Liver (tissue), 9 donors: ENCODE results near the gene EMILIN1. TPM values are rescaled to one million over a fixed set of nuclear protein-coding genes. Genes with fewer than 3 reads are reported as not detected.

Experiments used
- DNase-seq: peaks from one replicate; pipeline ENCODE4 v3.0.0-alpha.2; 2017; ENCODE audit warnings: low spot score
- H3K27ac ChIP-seq, 2 donors: one replicate each; pipeline ENCODE4 v1.7.0; 2013; ENCODE audit warnings: inconsistent platforms in 2 of 2, low read length in 2 of 2, control low read depth in 1 of 2, low read depth in 1 of 2, mild to moderate bottlenecking in 1 of 2
- H3K27me3 ChIP-seq, 4 donors: one replicate each; pipeline versions ENCODE4 v1.6.1 to v1.7.0; 2013; ENCODE audit warnings: low read length in 3 of 4, inconsistent platforms in 1 of 4, mild to moderate bottlenecking in 1 of 4, moderate library complexity in 1 of 4; ENCODE audit not compliant: control insufficient read depth in 4 of 4, insufficient read depth in 4 of 4
- H3K36me3 ChIP-seq, 4 donors: one replicate each; pipeline versions ENCODE4 v1.6.1 to v1.7.0; 2013; ENCODE audit warnings: low read length in 3 of 4, mild to moderate bottlenecking in 3 of 4, low read depth in 1 of 4, moderate library complexity in 1 of 4; ENCODE audit not compliant: control insufficient read depth in 4 of 4, insufficient read depth in 3 of 4
- H3K4me1 ChIP-seq, 4 donors: one replicate each; pipeline versions ENCODE4 v1.6.1 to v1.7.0; 2013; ENCODE audit warnings: low read length in 3 of 4, mild to moderate bottlenecking in 3 of 4, moderate library complexity in 1 of 4; ENCODE audit not compliant: control insufficient read depth in 4 of 4, insufficient read depth in 4 of 4
- H3K4me3 ChIP-seq, 3 donors: one replicate each; pipeline versions ENCODE4 v1.6.1 to v1.7.0; 2013; ENCODE audit warnings: low read length in 3 of 3, control low read depth in 1 of 3, low read depth in 1 of 3, mild to moderate bottlenecking in 1 of 3
- H3K9ac ChIP-seq, 2 donors: one replicate each; pipeline ENCODE4 v1.7.0; 2013; ENCODE audit warnings: low read length in 2 of 2, mild to moderate bottlenecking in 2 of 2, moderate library complexity in 2 of 2, control low read depth in 1 of 2, low read depth in 1 of 2
- H3K9me3 ChIP-seq, 4 donors: one replicate each; pipeline versions ENCODE4 v1.6.1 to v1.7.0; 2013; ENCODE audit warnings: low read length in 3 of 4; ENCODE audit not compliant: control insufficient read depth in 4 of 4
- EGR1 ChIP-seq, 2 donors: IDR thresholded peaks; 2 replicates each; pipeline ENCODE4 v1.6.1; 2016 to 2018; ENCODE audit warnings: antibody characterized with exemption in 2 of 2, low read depth in 2 of 2
- FOXA1 ChIP-seq: IDR thresholded peaks from 2 replicates; pipeline ENCODE4 v1.6.1; 2016; ENCODE audit warnings: antibody characterized with exemption
- FOXA2 ChIP-seq: IDR thresholded peaks from 2 replicates; pipeline ENCODE4 v1.6.1; 2016; ENCODE audit warnings: antibody characterized with exemption
- GABPA ChIP-seq, 2 donors: IDR thresholded peaks in 1 of 2; conservative IDR thresholded peaks in 1 of 2; 2 replicates each; pipeline ENCODE4 v1.6.1; 2016; ENCODE audit warnings: antibody characterized with exemption in 2 of 2, mild to moderate bottlenecking in 1 of 2, moderate library complexity in 1 of 2
- HNF4A ChIP-seq, 2 donors: conservative IDR thresholded peaks; 2 replicates each; pipeline ENCODE4 v1.6.1; 2016; ENCODE audit warnings: antibody characterized with exemption in 2 of 2, mild to moderate bottlenecking in 2 of 2
- HNF4G ChIP-seq: IDR thresholded peaks from 2 replicates; pipeline ENCODE4 v1.6.1; 2016; ENCODE audit warnings: antibody characterized with exemption
- JUND ChIP-seq, 2 donors: IDR thresholded peaks; 2 replicates each; pipeline ENCODE4 v1.6.1; 2016; ENCODE audit warnings: antibody characterized with exemption in 2 of 2
- NR2F2 ChIP-seq: IDR thresholded peaks from 2 replicates; pipeline ENCODE4 v1.6.1; 2016; ENCODE audit warnings: antibody characterized with exemption
- RAD21 ChIP-seq, 2 donors: IDR thresholded peaks; 2 replicates each; pipeline ENCODE4 v1.6.1; 2016; ENCODE audit warnings: antibody characterized with exemption in 2 of 2, mild to moderate bottlenecking in 2 of 2
- RXRA ChIP-seq, 2 donors: IDR thresholded peaks; 2 replicates each; pipeline ENCODE4 v1.6.1; 2017 to 2018; ENCODE audit warnings: antibody characterized with exemption in 2 of 2, mild to moderate bottlenecking in 1 of 2
- SP1 ChIP-seq: IDR thresholded peaks from 2 replicates; pipeline ENCODE4 v1.6.1; 2018; ENCODE audit warnings: antibody characterized with exemption, mild to moderate bottlenecking
- TAF1 ChIP-seq: conservative IDR thresholded peaks from 2 replicates; pipeline ENCODE4 v1.6.1; 2016; ENCODE audit warnings: antibody characterized with exemption, mild to moderate bottlenecking
- YY1 ChIP-seq: IDR thresholded peaks from 2 replicates; pipeline ENCODE4 v1.6.1; 2016; ENCODE audit warnings: antibody characterized with exemption, mild to moderate bottlenecking
- WGBS: extraction: QIAGEN DNeasy Blood & Tissue Kit; methylation state at CpG from one replicate; pipeline ENCODE4 v1.1.7; 2013; 5-methylcytosine and 5-hydroxymethylcytosine counted together
- polyA plus RNA-seq, 2 donors: library from polyadenylated mRNA; stranded (reverse) in 1 of 2; unstranded in 1 of 2; fragments of 200-250 nt in 1 of 2; fragments of >200 nt in 1 of 2; fragmentation: Nextera tagmentation in 1 of 2; extraction: Ambion mirVana in 1 of 2; gene quantifications; one replicate each; pipeline versions ENCODE4 v1.2.1 to v1.2.3, GENCODE V29; 2013 to 2015
- total RNA-seq, 2 donors: library from RNA; depleted of rRNA; stranded (reverse); fragments of >200 nt; gene quantifications; one replicate each; pipeline ENCODE4 v1.2.3, GENCODE V29; 2014
- TF ChIP-seq, protein P1 (sequence below): IDR thresholded peaks from 2 replicates; pipeline ENCODE4 v1.6.1; 2016; ENCODE audit warnings: antibody characterized with exemption, mild to moderate bottlenecking
- TF ChIP-seq, protein P2 (sequence below): fragments of 150-350 bp; IDR thresholded peaks from 2 replicates; pipeline ENCODE4 v1.5.1; 2017; ENCODE audit warnings: improper control_type of control experiment, low read depth, low read length; ENCODE audit not compliant: missing input control
- TF ChIP-seq, protein P3 (sequence below): IDR thresholded peaks from 2 replicates; pipeline ENCODE4 v1.6.1; 2016; ENCODE audit warnings: antibody characterized with exemption
- TF ChIP-seq, protein P4 (sequence below): IDR thresholded peaks from 2 replicates; pipeline ENCODE4 v1.6.1; 2016; ENCODE audit warnings: antibody characterized with exemption
- TF ChIP-seq, protein P5 (sequence below): IDR thresholded peaks from 2 replicates; pipeline ENCODE4 v1.6.1; 2016; ENCODE audit warnings: antibody characterized with exemption
- donor health status: healthy.
- donor health status: healthy.
- donor health status: healthy.
- donor health status: healthy.
- donor health status: healthy.

The EMILIN1 gene
- total and polyA plus RNA-seq, 4 donors, result 3.4 to 26.1 (median 24.0) TPM

DNA sequence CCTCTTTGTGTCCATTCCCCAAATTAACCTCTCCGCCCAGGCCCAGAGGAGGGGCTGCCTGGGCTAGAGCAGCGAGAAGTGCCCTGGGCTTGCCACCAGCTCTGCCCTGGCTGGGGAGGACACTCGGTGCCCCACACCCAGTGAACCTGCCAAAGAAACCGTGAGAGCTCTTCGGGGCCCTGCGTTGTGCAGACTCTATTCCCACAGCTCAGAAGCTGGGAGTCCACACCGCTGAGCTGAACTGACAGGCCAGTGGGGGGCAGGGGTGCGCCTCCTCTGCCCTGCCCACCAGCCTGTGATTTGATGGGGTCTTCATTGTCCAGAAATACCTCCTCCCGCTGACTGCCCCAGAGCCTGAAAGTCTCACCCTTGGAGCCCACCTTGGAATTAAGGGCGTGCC is 21.6 kb downstream of the EMILIN1 start (continued):
- no peak for TF ChIP-seq TAF1
- TF ChIP-seq RXRA (IDR thresholded peaks at IDR 0.05), result no peak
- no peak for TF ChIP-seq HNF4G
- TF ChIP-seq, protein P1, sequence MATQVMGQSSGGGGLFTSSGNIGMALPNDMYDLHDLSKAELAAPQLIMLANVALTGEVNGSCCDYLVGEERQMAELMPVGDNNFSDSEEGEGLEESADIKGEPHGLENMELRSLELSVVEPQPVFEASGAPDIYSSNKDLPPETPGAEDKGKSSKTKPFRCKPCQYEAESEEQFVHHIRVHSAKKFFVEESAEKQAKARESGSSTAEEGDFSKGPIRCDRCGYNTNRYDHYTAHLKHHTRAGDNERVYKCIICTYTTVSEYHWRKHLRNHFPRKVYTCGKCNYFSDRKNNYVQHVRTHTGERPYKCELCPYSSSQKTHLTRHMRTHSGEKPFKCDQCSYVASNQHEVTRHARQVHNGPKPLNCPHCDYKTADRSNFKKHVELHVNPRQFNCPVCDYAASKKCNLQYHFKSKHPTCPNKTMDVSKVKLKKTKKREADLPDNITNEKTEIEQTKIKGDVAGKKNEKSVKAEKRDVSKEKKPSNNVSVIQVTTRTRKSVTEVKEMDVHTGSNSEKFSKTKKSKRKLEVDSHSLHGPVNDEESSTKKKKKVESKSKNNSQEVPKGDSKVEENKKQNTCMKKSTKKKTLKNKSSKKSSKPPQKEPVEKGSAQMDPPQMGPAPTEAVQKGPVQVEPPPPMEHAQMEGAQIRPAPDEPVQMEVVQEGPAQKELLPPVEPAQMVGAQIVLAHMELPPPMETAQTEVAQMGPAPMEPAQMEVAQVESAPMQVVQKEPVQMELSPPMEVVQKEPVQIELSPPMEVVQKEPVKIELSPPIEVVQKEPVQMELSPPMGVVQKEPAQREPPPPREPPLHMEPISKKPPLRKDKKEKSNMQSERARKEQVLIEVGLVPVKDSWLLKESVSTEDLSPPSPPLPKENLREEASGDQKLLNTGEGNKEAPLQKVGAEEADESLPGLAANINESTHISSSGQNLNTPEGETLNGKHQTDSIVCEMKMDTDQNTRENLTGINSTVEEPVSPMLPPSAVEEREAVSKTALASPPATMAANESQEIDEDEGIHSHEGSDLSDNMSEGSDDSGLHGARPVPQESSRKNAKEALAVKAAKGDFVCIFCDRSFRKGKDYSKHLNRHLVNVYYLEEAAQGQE, result no peak

DNA sequence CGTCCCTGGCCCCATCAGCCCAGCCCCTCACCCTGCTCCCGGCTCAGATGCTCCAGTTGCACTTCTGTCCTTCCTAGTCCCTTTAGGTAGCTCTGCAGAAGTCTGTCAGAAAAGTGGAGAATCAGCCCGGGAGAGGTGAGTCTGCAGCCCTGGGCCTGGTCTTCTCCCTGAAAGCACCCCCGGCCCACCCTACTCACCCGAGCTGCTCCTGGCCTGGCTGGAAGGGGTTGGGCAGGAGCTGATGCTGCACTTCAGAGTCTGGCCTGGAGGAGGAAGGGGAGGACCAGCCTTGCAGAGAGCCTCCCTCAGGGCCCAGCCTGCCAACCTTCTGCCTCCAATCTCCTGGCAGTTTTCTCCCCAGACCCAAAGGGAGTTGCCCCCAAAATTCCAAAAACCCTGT is 23.9 kb downstream of the EMILIN1 start:
- Histone ChIP-seq H3K9ac (no peak overlapping the region), H3K27me3 (no peaks in the 10 kb centered on the region), H3K4me1 (peaks cover 0 to 10% (median 5%) of the 10 kb centered on the region in 4 donors), H3K36me3 (peaks cover 6 to 24% (median 15%) of the 10 kb centered on the region in 4 donors), H3K9me3 (no peaks in the 10 kb centered on the region), H3K27ac (no peak overlapping the region), H3K4me3 (no peak overlapping the region)
- TF ChIP-seq RAD21 (IDR thresholded peaks at IDR 0.05), result no peak
- TF ChIP-seq HNF4G, result no peak
- TF ChIP-seq, protein P2, sequence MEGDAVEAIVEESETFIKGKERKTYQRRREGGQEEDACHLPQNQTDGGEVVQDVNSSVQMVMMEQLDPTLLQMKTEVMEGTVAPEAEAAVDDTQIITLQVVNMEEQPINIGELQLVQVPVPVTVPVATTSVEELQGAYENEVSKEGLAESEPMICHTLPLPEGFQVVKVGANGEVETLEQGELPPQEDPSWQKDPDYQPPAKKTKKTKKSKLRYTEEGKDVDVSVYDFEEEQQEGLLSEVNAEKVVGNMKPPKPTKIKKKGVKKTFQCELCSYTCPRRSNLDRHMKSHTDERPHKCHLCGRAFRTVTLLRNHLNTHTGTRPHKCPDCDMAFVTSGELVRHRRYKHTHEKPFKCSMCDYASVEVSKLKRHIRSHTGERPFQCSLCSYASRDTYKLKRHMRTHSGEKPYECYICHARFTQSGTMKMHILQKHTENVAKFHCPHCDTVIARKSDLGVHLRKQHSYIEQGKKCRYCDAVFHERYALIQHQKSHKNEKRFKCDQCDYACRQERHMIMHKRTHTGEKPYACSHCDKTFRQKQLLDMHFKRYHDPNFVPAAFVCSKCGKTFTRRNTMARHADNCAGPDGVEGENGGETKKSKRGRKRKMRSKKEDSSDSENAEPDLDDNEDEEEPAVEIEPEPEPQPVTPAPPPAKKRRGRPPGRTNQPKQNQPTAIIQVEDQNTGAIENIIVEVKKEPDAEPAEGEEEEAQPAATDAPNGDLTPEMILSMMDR, result no peak
- TF ChIP-seq, protein P3, sequence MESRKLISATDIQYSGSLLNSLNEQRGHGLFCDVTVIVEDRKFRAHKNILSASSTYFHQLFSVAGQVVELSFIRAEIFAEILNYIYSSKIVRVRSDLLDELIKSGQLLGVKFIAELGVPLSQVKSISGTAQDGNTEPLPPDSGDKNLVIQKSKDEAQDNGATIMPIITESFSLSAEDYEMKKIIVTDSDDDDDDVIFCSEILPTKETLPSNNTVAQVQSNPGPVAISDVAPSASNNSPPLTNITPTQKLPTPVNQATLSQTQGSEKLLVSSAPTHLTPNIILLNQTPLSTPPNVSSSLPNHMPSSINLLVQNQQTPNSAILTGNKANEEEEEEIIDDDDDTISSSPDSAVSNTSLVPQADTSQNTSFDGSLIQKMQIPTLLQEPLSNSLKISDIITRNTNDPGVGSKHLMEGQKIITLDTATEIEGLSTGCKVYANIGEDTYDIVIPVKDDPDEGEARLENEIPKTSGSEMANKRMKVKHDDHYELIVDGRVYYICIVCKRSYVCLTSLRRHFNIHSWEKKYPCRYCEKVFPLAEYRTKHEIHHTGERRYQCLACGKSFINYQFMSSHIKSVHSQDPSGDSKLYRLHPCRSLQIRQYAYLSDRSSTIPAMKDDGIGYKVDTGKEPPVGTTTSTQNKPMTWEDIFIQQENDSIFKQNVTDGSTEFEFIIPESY, result no peak
- TF ChIP-seq SP1, result no peak
- TF ChIP-seq JUND (IDR thresholded peaks at IDR 0.05), result no peak
- TF ChIP-seq YY1, result no peak
- no peak for TF ChIP-seq GABPA (IDR thresholded peaks at IDR 0.05 in 1 of 2, conservative IDR thresholded peaks at IDR 0.05 in 1 of 2)
- TF ChIP-seq FOXA2, result no peak
- TF ChIP-seq HNF4A (conservative IDR thresholded peaks at IDR 0.05), result no peak
- TF ChIP-seq EGR1 (IDR thresholded peaks at IDR 0.05; ENCODE audit: low read depth in 2 of 2), result no peak
- TF ChIP-seq, protein P4, sequence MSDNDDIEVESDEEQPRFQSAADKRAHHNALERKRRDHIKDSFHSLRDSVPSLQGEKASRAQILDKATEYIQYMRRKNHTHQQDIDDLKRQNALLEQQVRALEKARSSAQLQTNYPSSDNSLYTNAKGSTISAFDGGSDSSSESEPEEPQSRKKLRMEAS, result no peak
- TF ChIP-seq, protein P1, result no peak
- TF ChIP-seq RXRA (IDR thresholded peaks at IDR 0.05), result no peak
- TF ChIP-seq TAF1, result no peak
- TF ChIP-seq, protein P5, sequence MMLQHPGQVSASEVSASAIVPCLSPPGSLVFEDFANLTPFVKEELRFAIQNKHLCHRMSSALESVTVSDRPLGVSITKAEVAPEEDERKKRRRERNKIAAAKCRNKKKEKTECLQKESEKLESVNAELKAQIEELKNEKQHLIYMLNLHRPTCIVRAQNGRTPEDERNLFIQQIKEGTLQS, result no peak
- no peak for TF ChIP-seq NR2F2
- TF ChIP-seq FOXA1, result no peak
- 85% methylated on average over 5 of the region's 5 CpGs for WGBS
- no peak for DNase-seq
